Stimulated activated naive CD8-positive, alpha-beta T cell treated with anti-CD3 and anti-CD28 coated beads, Interleukin-15, Interleukin-2, amounts not matched to agents 100 U/mL and 50 U/mL, for 24 hours (primary cell): Measurements from ENCODE around the gene DGKG.

Experiments
- ATAC-seq: fragments of 150-1000 bp; cut with Tn5 transposase; one replicate; pipeline ENCODE4 v1.10.0; 2021
- DNase-seq: peaks from one replicate; pipeline ENCODE4 v3.0.0; 2021

The DGKG gene

GRCh38 chr3:186318135-186318534 is 43.9 kb downstream of the DGKG start:
- no peak for DNase-seq
- no peak for ATAC-seq

- ATAC-seq, result no peak
- DNase-seq, result no peak
These were observed 44.6 kb downstream of the DGKG start for GRCh38 chr3:186317478-186317877.

- DNase-seq (no peak), ATAC-seq (no peak)
These were observed 45.3 kb downstream of the DGKG start for GRCh38 chr3:186316666-186317260.

GRCh38 chr3:186315581-186316354 is 46.3 kb downstream of the DGKG start:
- DNase-seq (no peak), ATAC-seq (no peak)

DNA sequence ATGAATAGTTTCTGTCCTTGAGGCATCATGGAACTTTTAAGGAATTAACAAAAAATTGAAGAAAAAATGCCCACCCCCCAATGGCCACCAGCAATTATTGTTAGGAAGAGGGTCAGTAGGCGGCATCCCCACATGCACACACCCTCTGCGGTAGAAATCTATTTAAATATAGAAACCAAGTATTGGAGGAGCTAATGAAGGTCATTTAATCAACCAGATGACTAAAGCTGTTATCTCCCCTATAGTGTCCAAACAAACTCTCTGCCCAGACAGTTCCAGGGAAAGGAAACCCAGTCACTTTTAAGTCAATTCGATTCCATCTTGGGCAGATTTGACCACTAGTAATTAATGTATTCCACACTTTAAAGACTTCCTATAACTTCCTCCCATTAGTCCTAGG is 47.1 kb downstream of the DGKG start:
- DNase-seq (no peak), ATAC-seq (no peak)

- ATAC-seq (no peak), DNase-seq (no peak)
These were observed 50.6 kb downstream of the DGKG start for GRCh38 chr3:186311441-186311840.

DNA sequence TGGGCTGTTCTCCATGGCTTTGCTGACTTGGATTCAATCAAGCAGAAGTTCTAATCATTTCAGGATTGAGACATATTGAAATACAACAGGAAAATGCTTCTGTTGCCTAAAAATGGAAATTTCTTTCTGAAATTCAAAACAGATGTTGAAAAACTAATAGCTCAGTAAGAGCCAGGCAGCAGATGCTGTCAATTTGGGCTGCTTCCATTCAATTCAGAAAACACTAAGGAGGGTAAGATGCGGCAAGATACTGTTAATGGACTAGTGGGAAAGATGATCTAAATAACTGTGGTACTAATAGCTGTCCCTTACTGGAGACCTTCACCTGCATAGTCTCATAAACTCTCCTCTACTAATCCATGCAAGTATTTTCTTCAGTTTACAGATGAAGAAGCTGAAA is 53.5 kb downstream of the DGKG start:
- ATAC-seq, result no peak
- DNase-seq, result no peak

- DNase-seq, result peak; percentile 14
- no peak for ATAC-seq
These were observed 54.3 kb downstream of the DGKG start for GRCh38 chr3:186307594-186308221.

DNA sequence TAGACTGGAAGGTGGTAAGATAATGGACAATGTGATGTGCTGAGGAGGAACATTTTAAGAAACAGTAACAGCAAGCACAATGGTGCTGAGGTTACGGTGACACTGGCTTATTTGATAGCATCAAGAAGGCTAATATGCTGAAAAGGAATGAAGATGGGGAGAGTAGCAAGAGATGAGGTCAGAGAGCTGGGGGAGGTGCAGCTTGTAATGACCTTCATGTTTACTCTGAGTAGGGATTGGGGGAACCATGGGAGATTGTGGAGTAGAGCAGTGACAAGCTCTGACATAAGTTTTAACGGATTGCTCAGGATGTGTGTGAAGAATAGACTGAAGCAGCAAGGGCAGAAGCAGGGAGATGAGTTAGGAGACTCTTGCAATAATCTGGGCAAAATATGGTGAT is 56.7 kb downstream of the DGKG start:
- DNase-seq (no peak), ATAC-seq (no peak)

DNA sequence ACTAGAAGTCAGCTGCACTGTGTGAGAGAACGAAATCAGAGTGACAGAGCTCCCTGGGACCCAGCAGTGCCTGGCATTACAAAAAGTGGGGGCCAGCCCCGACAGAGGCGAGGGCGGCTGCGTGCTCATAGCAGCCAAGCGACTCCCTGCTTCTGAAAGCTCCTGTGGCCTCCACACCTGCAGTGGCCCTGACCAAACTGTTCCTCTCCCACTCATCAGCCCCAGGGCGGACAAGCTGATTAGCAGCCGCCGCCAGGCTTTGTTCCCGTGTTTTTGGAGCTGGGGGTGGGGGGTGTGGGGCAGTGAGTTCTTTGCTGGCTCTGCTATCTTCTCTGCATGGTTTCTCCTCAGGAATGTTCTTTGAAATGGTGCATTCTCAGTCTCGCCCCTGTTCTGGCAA is 58.1 kb downstream of the DGKG start:
- ATAC-seq, result no peak
- DNase-seq, result no peak

DNA sequence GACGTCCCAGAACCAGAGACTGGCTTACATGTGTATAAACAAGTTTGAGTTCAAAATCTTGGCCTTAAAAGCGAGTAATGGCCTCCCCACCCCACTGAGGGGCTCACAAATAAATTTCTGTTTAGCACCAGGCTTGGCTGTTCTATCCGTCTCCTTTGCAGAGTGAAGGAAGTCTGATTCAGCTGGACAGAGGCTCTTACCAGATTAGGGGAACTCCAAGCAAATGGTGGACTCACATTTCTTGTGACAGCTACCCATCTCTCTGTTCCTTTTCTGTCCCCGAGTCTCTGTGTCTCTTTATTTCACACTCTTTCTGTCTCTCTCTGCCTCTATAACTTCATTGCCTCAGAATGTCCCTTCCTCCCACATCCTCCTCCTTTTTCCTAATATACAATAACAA is 62.7 kb downstream of the DGKG start:
- no peak for ATAC-seq

GRCh38 chr3:186298876-186299275 is 63.2 kb downstream of the DGKG start:
- ATAC-seq (no peak), DNase-seq (no peak)

More for the DNA sequence above, 62.7 kb downstream of the DGKG start:
- no peak for DNase-seq

GRCh38 chr3:186290796-186291195 is 71.2 kb downstream of the DGKG start:
- DNase-seq (no peak), ATAC-seq (no peak)

DNA sequence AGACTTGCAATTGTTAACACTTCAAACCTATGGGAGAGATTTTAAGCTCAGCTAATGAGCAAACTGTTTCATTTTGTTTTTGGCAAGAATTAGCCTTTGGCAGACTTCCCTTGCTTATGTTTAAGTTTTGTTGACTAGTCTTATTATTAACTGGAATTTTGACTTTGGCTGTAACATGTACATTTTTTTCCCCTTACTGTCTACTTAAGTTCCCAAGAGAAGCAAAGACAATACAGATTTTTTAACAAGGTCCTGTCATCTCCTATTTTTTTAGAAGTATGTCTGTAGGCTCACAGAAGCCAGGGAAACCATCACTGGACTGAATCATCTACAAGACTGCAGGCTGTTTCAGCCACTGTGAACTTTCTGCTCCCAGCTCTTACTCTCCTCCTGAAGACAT is 74.3 kb downstream of the DGKG start:
- no peak for ATAC-seq

DNA sequence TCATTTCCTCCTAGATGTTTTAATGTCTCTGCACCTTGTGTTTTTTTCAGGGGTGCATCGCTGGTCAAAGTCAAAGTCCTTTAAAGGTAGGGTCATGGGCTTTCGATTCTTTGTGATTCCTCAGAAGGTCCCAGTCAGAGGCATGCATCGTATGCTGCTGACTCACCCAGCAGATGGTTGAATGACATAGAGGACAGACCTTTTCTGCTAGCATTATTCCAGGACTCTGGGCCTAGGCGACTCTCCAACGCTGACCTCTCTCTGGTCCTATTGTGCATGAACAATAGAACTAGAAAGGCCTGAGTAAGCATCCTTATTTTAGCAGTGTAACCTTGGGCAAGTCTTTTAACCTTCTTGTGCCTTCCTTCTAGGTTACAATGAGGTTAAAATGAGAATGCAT is 75.9 kb downstream of the DGKG start:
- no peak for ATAC-seq
- no peak for DNase-seq

More for the DNA sequence above, 74.3 kb downstream of the DGKG start:
- DNase-seq, result no peak

- no peak for ATAC-seq
These were observed 77.4 kb downstream of the DGKG start for GRCh38 chr3:186284661-186285060.

GRCh38 chr3:186284349-186284652 is 77.7 kb downstream of the DGKG start:
- DNase-seq (no peak), ATAC-seq (no peak)

More at GRCh38 chr3:186284661-186285060, 77.4 kb downstream of the DGKG start:
- no peak for DNase-seq

- ATAC-seq, result no peak
- DNase-seq, result no peak
These were observed 78.2 kb downstream of the DGKG start for GRCh38 chr3:186283651-186284348.

- DNase-seq, result no peak
- ATAC-seq, result no peak
These were observed 78.9 kb downstream of the DGKG start for GRCh38 chr3:186283096-186283495.

GRCh38 chr3:186281176-186281575 is 80.9 kb downstream of the DGKG start:
- ATAC-seq (no peak), DNase-seq (no peak)

DNA sequence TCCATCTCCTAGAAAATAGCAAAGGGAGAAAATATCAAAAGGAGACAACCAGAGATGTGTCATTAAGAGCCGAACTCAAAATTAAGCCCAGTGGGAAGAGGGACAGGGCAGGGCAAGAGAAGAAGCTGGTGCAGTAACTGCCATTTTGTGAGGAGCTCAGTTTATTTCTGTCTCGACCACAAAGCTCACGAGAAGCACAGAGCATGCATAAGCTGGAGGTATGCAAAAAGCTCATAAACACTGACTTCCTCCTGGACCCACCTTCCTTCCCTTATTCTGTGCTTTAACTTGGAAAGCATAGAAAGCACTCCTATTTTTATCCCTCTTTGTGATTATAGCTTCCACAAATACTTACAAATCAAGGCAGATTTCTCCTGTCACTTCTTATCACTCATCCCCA is 81.3 kb downstream of the DGKG start:
- ATAC-seq (no peak), DNase-seq (no peak)

DNA sequence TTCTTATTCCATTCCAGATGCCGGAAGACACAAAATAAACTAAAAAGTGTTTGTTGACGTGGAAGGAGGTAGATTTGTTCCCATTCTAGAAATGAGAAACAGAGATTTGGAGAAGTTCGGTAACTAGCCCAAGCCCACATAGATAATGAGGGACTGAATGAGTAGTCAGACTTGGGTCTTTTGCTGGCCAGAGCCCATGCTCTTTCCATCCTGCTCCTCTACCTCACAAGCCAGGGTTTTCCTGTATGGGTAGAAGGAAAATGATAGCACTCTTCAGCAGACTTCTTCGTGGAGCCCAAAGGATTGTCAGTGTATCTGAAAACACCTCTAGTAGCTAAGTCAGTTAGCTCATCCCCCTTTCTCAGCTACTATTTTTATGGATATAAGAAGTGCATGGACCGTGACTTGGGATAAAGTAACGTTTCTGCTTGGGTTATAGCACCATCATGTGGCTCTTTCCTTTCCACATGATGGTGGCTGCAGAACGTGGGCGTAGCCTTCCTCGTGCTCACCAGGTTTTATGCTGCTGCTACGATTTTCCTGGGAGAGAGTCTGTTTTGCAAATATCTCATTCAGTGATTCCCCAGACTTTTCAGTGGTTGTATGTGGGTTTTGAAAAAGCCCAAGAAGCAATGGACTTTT is 84.6 kb downstream of the DGKG start:
- ATAC-seq (no peak), DNase-seq (no peak)

- DNase-seq (no peak), ATAC-seq (no peak)
These were observed 86.6 kb downstream of the DGKG start for GRCh38 chr3:186275436-186275835.
